Skeletal muscle cell (primary cell): ENCODE measurements around the gene SIGLEC10.
"Not testable (repeated sequence)": the region's sequence is repeated elsewhere in the genome, so short reads cannot be mapped to it uniquely, and the experiment has no call there.

Experiments
- DNase-seq: peaks from one replicate; pipeline ENCODE4 v3.0.0-alpha.2; 2010; ENCODE audit warnings: low read depth
- H3K4me3 ChIP-seq: 2 replicates; pipeline ENCODE4 v1.5.1; 2011; ENCODE audit warnings: low read depth, mild to moderate bottlenecking, control low read depth, low read length, moderate library complexity

The SIGLEC10 gene

GRCh38 chr19:51417107-51417809 lies at the start of gene SIGLEC10:
Gene SIGLEC10, minus strand, starts transcription at chr19:51417642. Its CDS starts 61 bp downstream, at chr19:51417581.
- DNase-seq: no peak
- H3K4me3 ChIP-seq: no peak within 1 kb of the TSS

GRCh38 chr19:51466723-51467122 lies 49.3 kb upstream of the SIGLEC10 start:
- no peak for DNase-seq
- no peak overlapping the region for H3K4me3 ChIP-seq

- not testable (repeated sequence) for DNase-seq, H3K4me3 ChIP-seq
Measured at GRCh38 chr19:51463976-51464581, 46.6 kb upstream of the SIGLEC10 start.

GRCh38 chr19:51462681-51463080 lies 45.2 kb upstream of the SIGLEC10 start:
- no peak for DNase-seq
- no peak overlapping the region for H3K4me3 ChIP-seq

GRCh38 chr19:51462276-51462675 lies 44.8 kb upstream of the SIGLEC10 start:
- DNase-seq: no peak
- no peak overlapping the region for H3K4me3 ChIP-seq

GRCh38 chr19:51461723-51462161 lies 44.3 kb upstream of the SIGLEC10 start:
- no peak for DNase-seq
- no peak overlapping the region for H3K4me3 ChIP-seq

GRCh38 chr19:51460164-51460992 lies 42.9 kb upstream of the SIGLEC10 start:
- no peak overlapping the region for H3K4me3 ChIP-seq
- DNase-seq: no peak

GRCh38 chr19:51458899-51459505 lies 41.6 kb upstream of the SIGLEC10 start:
- no peak overlapping the region for H3K4me3 ChIP-seq
- no peak for DNase-seq

- DNase-seq: no peak
- H3K4me3 ChIP-seq: no peak within 1 kb of the TSS
Measured at GRCh38 chr19:51458051-51458645, 40.7 kb upstream of the SIGLEC10 start, which contains the start of gene SIGLEC8. Gene SIGLEC8, minus strand, starts transcription at chr19:51458454. Its CDS starts 67 bp downstream, at chr19:51458387.

- no peak overlapping the region for H3K4me3 ChIP-seq
- DNase-seq: no peak
Measured at GRCh38 chr19:51457351-51458013, 40.0 kb upstream of the SIGLEC10 start.

GRCh38 chr19:51456541-51457290 lies 39.3 kb upstream of the SIGLEC10 start:
- no peak overlapping the region for H3K4me3 ChIP-seq
- DNase-seq: no peak

- DNase-seq: no peak
- H3K4me3 ChIP-seq: no peak overlapping the region
Measured at GRCh38 chr19:51450730-51451307, 33.4 kb upstream of the SIGLEC10 start.

GRCh38 chr19:51448411-51449016 lies 31.1 kb upstream of the SIGLEC10 start:
- no peak for DNase-seq
- H3K4me3 ChIP-seq: no peak overlapping the region

- H3K4me3 ChIP-seq: no peak overlapping the region
- no peak for DNase-seq
Measured at GRCh38 chr19:51448011-51448410, 30.6 kb upstream of the SIGLEC10 start.

GRCh38 chr19:51447510-51447909 lies 30.1 kb upstream of the SIGLEC10 start:
- not testable (repeated sequence) for H3K4me3 ChIP-seq, DNase-seq

GRCh38 chr19:51441410-51442390 lies 24.3 kb upstream of the SIGLEC10 start:
- DNase-seq: no peak
- no peak overlapping the region for H3K4me3 ChIP-seq
